Activated T-cell treated with anti-CD3 and anti-CD28 coated beads for 48 hours (primary cell): ENCODE measurements around the gene TMEM138.

ENCODE experiments used
- DNase-seq: peaks from one replicate; pipeline ENCODE4 v3.0.0-alpha.2; 2020; ENCODE audit warnings: low read depth

The TMEM138 gene

DNA sequence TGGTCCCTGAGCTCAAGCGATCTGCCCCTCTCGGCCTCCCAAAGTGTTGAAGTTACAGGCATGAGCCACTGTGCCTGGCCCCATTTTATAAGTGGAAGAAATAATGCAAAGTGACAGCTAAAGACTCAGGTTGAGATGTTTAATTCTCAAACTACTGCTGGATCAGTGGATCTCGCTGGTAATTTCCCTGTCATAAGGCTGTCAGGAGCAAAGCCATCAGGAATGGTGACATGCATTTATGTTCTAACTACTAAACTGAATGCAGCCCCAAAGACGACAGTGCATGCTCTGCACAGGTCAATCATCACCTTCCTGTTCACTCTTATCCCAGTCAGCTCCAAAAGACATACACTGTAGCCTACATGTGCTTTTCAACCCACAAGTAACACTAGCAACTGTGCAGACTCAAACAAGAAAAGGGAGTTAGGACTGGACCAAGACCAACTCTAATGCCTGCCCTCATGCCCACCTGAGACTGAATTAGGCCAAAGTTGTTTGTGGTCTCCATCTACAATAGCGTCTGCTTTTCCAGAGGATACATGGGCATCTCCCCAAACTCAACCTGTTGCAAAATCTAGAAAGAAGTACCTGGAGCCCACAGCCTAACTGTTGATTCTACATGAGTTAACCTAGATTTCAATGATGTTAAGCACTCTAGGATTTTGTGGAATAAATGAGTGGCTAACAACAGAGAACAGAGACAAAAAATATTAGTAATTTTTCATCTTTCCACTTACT is 45.0 kb downstream of the TMEM138 start:
- no peak for DNase-seq

DNA sequence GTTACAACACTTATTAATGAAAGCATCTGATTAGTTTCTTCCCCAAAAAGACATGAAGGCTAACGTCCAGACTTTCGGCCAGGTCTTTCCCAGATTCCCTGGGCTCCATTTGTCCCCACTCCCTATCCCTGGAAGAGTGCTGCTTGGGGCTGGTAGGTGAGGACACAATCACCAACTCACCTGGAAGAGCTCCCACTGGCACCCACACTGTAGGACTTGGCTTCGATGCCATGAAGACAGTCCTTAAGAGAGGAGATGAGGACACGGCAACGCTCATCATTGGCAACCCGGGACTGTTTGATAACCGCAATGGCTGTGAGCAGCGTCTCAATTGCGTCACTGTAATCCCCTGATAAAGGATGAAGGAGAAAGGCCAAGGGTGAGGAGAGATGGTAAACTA is 49.4 kb downstream of the TMEM138 start:
- DNase-seq = no peak

DNA sequence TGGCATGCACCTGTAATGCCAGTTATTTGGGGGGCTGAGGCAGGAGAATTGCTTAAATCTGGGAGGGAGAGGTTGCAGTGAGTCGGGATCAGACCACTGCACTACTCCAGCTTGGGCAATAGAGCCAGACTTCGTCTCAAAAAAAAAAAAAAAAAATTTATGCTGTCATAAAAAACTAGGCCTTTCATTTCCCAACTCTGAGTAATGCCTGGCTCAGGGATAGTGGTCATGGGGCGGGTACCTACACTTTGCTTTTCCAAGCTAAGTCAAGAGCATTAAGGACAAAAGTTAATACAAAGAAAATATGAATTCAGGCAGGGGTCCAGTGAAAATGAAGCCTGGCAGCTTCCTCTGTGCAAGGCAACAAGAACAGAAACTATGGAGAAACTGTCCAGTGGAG is 51.3 kb downstream of the TMEM138 start:
- DNase-seq = no peak

DNA sequence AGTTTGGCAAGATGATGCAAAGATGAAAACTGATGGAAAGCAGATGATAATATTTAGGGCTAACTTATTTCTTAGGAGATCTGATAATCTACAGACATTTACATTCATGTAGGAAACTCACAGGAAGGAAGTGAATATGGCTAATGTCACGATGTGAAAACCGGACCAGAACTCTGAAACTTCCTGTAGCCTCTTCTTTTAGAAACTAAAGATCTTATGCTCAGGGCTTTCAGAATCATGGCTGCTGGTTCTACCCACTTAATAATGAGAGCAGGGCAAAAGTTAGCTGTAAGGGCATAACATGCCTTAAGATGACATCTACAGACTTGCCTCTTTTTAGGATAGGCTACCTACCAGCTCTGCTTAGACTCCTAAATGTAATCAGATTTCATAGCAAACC is 52.4 kb downstream of the TMEM138 start:
- DNase-seq = no peak

DNA sequence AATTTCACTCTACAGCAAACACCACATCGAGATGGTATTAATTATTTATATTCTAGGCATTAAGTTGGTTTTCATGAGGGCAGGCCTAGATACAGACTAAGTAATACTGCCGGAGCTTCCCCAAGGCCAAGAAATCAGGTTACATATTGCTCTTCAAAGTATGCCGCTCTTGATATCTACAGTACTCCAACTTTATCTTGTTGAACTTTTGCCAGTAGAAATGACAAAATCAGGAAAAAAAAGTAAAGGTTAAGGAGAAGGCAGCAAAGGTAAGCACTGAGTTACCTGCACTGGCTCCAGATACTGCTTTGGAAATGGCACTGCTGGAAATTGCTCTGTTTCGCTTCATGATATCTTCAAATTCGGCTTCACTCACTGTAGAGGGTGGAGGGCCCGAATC is 53.2 kb downstream of the TMEM138 start:
- DNase-seq = no peak

DNA sequence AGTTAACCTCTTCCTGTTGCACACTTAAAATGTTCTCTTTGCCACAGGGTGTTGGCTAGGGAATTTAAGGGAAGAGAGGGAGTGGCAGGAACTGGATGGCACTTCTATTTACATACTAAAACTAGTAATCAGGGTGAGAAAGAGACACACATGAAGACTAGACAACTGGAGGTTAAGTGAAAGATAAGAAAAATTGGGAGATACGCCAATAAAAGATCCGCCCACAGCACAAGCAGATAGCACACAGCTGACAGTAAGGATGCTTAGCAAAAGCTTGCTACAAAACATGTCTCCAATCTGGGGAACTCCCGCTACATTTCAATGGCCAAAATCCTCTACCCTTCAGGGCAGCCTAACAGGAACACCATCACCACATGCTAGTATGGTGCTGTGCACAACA is 54.8 kb downstream of the TMEM138 start:
- no peak for DNase-seq

DNA sequence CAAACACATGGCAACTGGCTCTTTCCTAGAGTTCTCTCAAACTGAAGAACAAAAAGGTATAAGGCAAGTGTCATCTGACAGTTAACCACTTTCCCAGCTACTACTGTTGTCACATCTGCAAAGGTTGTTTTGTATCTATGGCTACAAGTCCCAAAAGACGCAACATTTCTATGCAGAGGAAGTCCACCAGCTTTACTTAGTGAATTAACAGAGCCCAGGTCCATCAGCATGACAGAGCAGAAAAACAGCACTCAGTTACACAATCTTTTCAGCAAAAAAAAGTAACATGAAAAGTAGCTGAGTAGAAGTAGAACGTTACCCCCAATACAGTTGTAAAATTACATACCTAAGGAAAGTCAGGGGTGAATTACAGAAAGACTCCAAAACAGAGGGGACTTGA is 55.5 kb downstream of the TMEM138 start:
- DNase-seq = no peak

DNA sequence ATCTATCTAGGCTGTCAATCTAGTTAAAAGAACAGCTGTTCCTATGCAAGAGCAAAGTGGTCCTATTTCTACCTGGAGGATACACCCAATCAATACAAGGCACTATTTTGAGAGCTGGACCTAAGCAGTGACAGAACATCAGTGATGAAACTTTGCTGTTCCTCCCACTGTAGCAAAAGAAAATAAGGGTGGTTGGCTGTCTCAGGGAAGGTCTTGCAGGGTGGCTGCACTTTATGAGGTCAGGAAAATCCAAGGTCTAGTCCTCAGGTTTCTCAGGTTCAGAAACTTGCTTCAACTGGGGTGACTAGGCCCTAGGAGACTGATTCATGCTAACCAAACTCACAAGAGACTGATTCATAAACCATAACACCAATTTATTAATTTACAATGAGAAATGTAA is 56.0 kb downstream of the TMEM138 start:
- DNase-seq = no peak
